Activated CD8-positive, alpha-beta memory T cell treated with anti-CD3 and anti-CD28 coated beads, Interleukin-2, amount 50 U/mL, for 4 hours (primary cell): ENCODE data around the gene PDXP.
"Not testable (repeated sequence)": the region's sequence is repeated elsewhere in the genome, so short reads cannot be mapped to it uniquely, and the experiment has no call there.

Experiments used
- DNase-seq: peaks from one replicate; pipeline ENCODE4 v3.0.0-alpha.2; 2020

Gene PDXP

DNA sequence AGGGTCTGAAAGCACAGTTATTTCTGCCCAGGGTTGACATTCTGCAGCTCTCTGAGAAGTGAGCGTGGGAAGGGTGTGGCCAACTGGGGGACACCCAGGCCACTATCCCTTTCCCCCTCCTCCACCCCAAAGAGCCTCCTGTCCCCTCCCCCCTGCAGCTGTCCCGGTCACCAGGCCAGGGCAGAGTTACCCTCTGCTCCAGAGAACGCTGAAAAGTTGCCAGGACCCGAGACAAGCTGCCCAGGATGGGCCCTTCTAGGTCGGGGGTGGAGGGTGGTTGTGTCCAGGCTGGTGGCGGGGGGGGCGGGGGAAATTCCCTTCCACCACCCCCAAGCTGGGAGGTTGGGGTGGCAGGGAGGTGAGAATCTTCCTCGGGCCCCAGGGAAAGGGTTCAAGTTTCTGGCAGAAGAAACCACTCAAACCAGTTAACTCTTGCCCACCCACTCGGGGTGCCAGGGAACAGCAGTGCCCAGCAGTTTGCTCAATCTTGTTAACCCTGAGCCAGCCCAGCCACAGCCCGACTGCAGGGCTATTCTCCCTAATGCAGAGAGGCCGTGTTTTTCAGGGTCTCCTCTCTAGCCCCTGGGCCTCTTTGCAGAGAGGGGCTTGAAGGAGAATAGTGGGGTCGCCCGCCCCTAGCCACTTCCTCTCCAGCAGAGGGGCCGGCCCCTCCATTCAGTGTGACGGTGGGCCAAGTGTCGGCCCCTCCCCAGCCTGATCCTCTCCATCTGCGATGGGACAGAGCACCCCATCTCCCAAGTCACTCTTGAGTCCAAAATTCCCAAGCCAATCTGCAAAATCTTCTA, 17.6 kb downstream of the PDXP start:
- no peak for DNase-seq

DNA sequence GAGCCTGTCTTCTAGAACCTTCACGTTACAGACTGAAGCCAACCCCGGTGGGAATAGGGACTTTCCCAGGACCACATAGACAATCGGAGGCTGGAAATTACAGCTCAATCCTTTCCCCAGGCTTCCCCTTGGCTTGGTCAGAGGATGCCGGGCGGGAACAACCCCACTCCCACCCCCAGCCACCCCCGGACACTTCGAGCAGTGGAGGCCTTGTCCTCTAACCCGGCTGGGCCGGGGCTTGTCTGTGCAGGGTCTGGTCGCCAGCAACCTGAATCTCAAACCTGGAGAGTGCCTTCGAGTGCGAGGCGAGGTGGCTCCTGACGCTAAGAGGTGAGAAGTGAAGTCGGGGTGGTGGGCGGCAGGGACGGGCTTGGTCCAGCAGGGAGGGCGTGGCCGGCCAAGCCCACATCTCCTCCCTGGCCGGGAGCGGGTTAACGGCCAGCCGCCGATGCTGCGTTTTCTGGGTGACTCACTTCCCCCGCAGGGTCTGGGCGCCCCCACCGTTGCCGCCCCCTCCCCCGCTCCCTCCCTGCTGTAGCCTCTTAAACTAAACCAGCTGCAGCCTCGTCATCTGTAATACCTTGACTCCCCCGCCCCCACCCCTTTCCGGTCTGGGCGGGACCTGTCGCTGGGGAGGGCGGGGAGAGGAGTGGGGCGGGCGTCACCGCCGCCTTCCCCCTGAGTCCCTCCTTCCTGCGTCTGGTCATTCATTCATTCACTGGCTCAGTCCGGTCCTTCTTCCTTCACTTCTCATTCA, 18.4 kb downstream of the PDXP start:
- DNase-seq = peak; percentile 94

DNA sequence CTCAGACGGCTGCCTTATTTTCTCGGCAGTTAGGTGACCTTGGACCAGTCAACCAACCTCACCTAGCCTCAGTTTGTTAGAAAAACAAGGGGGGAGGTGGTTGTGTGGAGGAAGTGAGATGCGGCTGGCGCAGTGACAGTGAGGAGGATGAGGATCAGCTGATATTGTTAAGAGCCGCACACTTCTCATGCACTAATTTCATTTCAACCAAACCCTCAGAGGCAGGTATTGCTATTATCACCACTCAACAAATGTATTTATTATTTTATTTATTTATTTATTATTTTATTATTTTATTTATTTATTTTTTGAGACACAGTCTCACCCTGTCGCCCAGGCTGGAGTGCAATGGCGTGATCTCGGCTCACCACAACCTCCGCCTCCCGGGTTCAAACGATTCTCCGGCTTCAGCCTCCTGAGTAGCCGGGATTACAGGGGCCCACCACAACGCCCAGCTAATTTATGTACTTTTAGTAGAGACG, 19.0 kb downstream of the PDXP start:
- DNase-seq = no peak

DNA sequence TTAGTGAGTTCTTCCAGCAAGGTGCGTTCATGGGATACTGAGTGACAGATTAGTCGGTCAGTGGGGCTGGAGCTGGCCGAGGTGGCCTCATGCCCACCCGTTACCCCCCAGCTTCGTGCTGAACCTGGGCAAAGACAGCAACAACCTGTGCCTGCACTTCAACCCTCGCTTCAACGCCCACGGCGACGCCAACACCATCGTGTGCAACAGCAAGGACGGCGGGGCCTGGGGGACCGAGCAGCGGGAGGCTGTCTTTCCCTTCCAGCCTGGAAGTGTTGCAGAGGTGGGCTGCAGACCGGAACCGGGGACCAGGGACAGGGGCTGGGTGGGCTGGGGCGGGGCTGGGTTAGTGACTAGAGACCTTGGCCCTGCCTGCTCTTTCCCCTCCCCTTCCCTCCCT, 19.8 kb downstream of the PDXP start:
- no peak for DNase-seq

DNA sequence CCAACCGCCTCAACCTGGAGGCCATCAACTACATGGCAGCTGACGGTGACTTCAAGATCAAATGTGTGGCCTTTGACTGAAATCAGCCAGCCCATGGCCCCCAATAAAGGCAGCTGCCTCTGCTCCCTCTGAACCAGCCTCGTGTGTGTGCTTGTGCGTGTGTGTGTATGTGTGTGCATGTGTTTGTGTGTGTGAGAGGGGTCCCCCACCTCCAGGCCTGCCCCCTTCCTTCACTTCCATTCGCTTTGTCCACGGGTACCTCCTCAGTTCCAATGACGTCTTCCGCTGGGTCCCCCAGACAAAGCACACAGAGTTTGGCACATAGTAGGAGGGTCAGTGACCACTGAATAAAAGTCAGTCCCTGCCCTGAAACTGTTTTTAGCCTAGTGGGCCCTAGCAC, 21.1 kb downstream of the PDXP start:
- no peak for DNase-seq

DNA sequence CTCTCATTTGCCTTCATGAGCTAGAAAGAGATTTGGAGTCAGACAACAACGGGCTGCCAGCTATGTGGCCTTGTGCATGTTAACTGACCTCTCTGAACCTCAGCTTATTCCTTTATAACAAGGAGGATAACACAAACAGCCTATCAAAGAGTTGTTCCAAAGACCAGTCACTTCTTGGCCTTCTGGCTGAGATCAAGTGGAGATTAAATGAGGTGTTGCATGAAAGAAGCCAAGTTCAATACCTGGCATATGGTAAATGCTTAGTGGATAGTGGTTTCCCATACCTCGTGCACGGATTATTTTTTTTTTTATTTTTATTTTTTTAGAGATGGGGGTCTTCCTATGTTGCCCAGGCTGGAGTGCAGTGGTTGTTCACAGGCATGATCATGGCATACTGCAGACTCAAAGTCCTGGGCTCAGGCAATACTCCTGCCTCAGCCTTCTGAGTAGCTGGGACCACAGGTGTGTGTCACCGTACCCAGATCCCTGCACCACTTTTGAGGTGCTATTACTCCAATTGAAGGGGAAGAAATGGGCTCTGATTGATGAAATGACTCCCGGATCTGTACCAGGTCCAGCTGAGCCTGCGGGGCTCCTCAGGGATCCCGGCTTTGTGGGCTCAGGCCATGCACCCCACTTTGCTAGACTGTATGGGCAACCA, 21.8 kb downstream of the PDXP start:
- DNase-seq = no peak

DNA sequence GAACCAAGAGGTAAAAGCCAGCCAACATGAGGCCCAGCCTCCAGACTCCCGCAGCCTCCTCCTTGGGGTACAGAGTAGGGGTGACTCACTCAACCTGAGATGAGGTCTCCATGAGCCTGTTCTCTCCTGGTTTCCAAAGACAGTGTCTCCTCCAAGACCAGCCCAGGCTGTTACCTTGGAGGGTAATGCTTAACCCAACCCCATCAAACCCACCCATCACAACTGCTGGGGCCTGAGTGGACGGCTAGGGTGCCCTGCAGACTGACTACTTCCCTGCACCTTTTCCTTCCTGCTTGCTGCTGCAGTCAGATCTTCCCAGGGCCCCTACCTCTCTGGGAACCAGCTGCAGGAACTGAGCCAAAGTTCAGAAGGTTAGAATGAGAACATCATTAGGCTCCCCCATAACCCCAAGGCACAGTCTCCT, 22.5 kb downstream of the PDXP start:
- no peak for DNase-seq

DNA sequence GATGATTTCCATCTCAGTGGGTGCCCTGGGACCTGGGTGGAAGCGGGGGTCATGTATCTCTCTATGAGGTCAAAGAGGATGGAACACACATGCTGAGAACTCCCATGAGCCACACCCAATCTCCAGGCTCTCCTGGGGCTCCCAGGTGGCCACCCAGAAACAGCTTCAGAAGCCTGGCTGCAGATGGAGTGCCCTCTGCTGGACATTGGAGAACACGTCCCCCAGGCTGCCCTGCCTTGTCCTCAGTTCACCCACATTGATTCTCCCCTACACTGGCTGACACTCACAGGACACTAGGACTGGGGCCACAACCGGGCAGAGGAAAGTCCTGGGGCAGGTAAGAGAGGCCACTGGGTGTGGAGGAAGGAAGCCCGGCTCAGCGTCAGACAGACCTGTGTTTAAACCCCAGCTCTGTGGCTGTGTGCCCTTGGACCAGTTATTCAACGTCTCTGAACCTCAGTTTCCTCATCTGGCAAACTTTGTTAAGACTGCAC, 23.1 kb downstream of the PDXP start:
- DNase-seq = peak; percentile 74

DNA sequence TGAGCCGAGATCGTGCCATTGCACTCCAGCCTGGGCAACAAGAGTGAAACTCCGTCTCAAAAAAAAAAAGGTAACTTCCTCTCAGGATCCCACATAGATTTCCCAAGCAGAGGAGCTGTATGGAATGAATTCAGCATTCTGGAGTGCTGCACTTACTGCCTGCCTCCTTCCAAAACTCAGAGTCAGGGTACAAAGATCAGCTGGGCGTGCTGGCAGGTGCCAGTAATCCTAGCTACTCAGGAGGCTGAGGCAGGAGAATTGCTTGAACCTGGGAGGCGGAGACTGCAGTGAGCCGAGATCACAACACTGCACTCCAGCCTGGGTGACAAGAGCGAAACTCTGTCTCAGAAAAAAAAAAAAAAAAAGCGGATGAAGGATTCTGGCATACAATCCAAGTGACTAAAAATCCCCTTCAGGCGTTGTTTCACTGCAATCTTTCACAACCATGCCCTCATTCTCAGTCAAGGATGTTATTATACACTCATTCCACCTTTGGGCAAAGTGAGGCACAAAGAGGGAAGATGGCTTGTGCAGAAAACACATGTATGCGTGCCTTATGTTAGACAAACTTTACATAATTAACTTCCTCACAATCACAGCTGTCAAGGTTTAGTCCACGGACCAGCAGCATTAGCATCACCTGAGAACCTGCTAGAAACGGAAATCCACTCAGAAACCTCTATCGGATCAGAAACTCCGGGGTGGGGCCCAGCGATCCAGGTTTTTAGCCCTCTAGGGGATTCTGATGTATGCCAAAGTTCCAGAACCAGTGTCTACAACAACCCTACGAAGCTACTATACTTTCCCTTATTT, 26.5 kb downstream of the PDXP start:
- DNase-seq = no peak

DNA sequence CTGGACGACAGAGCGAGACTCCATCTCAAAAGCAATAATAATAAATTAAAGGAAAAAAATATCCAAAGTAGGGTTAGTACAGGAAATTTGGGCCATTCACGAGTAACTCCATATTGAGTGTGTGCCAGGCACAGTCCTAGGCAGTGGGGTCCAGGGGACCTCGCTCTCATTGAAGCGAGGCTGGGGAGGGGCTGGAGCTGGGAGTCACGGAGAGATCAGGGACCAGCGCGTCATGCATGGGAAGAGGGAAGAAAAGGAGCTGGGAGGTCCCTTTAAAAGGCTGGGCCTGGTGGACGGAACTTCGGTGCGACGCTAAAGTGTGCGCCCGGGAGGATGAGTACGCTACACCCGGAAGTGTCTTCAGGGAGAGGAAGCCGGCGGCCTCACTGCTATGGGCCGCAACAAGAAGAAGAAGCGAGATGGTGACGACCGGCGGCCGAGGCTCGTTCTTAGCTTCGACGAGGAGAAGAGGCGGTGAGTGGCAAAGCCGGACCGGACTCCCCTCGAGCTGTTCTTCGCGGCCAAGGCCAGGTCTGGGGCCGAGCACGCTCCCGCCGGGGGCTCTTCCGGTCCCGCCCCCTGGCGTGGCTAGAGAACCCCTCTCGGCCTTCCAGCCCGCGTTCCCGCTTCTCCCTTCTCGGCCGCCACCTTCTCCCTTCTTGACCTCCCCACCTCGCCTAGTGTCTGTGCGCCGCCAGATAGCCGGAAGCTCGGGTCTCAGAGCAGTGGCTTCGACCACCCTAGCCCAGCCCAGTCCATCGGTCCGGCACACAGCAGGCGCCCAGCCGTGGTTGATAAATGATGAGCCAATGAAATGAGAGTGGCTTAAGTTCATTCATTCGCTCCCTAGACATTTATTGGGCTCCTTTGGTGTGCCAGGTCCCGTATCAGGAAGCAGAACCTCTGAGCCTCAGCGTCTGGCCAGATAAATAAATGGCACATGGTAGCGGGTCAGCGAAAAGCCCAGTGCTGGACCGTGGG, 27.8 kb downstream of the PDXP start, which contains the start of gene NOL12:
Gene NOL12 (plus strand): TSS at position 342 of the 981 bp plus-strand sequence. CDS start 50 bp downstream, at position 392.
- peak; percentile 73 for DNase-seq

DNA sequence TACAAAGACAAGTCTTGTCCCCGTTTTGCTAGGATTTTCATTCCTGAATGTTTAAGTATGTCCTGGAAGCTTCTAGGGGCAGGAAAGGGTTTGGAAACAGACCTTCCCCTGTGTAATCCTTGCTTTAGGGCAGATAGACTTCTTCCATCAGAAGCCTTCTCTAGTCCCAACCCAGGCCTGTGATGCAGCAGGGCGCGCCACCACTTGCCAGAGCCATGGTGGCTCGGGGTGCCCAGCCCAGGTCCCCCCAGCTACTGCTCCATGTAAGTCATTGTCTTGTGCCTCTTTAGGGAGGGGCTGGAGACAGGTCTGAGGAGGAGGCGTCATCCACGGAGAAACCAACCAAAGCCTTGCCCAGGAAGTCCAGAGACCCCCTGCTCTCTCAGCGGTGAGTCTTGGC, 31.9 kb downstream of the PDXP start:
- no peak for DNase-seq

DNA sequence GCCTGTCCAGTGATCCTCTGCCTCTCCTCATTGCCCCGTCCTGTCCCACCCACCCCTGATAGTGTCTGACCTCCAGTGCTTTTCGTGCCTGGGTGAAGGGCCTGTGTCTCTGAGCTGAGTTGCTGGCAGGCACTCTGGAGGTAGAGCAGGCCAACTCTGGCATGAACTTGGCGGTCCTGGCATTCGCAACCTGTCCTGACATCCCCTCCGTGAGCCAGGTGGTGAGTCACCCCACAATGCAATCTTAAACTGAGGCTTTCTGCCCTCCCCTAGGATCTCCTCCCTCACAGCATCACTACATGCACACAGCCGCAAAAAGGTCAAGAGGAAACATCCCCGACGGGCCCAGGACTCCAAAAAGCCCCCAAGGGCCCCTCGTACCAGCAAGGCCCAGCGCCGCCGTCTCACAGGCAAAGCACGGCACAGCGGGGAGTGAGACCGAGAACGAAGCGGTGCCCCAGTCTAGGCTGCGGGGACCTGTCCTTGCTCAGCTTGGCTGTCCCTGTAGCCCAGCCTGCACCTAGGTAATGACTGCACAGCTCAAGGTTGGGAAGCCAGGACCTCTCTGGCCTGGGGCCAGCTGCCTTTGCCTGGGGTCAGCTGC, 32.5 kb downstream of the PDXP start:
- no peak for DNase-seq

DNA sequence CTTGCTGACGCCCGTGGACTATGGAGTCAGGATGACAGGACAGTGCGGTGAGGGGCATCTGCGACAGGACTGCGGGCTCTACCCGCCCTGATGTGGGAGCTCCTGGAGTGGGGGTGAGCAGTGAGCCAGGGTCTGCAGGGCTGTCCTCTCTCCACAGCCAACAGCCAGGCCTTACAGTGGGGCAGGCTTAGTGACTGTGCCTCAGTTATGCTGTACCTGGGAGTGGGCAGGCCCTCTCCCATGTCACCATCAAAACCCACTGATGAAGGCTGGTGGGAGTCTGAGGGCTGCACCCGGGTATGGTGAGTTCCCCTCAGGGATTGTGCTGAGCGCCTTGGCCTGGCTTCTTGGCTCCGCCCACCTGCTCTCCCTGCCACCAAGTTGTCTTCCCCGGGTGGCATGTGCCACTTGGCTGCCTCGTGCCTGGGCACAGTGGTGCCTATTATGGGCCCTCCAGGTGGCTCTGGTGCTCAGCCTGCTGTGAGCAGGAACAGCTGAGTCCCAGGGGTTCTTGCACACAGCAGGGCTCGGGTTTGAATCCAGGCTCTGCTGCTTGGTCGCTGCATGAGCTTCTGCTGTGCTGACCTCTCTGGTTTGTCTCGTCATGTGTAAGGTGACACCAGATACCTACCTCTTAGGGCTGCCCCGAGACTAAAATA, 34.2 kb downstream of the PDXP start:
- no peak for DNase-seq

DNA sequence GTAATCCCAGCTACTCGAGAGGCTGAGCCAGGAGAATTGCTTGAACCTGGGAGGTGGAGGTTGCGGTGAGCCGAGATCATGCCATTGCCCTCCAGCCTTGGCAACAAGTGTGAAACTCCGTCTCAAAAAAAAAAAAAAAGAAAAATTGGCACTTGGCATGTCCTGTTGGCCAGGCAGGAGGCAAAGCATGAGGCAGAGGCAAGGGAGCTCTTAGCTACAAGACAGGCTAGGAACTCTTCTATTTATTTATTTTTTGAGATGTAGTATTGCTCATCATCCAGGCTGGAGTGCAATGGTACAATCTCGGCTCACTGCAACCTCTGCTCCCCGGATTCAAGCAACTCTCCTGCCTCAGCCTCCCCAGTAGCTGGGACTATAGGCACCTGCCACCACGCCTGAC, 35.6 kb downstream of the PDXP start:
- not testable (repeated sequence) for DNase-seq

DNA sequence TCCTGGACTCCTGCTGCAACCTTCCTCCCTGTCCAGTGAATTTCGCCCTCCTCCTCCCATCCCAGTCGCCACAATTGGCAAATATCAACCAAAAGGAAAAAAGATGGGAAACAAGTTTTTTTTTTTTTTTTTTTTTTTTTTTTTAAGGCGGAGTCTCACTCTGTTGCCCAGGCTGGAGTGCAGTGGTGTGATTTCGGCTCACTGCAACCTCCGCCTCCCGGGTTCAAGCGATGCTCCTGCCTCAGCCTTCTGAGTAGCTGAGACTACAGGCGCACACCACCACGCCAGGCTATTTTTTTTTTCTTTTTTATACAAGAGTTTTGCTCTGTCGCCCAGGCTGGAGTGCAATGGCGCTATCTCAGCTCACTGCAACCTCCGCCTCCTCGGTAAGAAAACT, 37.7 kb downstream of the PDXP start:
- DNase-seq = not testable (repeated sequence)

DNA sequence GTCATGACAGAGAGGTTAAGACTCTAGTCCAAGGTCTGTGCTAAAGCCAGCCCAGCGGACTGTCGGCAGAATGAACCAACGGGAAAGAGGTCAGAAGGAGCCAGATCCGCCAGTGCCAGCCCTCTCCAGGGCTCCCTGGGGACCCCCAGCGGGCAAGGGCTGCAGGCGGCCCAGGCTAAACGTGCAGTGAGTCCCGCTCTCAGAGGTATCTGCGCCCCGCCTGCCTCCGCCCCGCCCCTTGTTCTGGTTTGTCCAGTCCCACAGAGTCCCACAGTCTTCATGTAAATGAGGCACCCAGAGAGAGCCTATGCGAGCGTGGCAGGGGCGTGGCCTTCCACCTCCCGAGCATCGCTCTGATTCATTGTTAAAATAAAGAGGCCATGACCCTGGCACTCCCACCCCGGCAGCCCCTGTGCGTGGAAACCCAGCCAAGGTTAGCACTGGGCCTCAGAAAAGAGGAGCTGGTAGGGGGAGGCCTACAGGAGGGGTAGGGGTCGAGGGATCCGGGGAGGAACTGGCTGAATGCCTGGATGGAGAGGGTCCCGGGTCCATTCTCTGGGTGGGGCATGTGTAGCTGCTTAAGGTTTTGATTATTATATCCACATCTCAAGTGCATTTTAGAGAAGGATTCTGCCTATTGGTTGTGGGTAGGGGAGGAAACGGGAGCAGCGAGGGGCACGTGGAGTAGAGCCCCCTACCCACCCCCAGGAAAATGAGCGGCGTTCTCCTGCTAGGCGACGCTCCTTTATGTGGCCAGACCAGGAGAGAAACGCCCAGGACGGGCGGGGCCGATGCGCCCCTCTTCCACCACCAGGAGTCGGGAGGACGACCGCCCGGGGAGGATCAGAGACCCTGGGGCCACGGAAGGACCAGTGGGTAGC, 38.4 kb downstream of the PDXP start, which contains the start of gene TRIOBP:
Gene TRIOBP (plus strand): TSS at position 392 of the 881 bp plus-strand sequence. CDS start 4,318 bp downstream, outside the sequence.
- peak; percentile 86 for DNase-seq

DNA sequence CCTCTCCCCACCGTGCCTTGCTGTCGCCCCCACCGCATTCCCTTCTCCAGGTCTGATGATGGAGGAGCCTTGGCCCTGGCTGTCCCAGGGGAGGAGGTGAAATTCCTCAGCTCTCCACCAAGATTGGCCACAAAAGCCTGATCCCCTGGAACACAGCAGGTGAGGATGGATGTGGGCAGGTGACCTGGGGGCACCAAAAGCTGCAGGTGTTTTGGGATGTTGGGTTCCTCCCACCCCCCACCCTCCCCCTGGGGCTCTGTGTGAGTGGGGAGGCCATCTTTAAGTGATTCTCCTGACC, 39.0 kb downstream of the PDXP start:
- DNase-seq = no peak

DNA sequence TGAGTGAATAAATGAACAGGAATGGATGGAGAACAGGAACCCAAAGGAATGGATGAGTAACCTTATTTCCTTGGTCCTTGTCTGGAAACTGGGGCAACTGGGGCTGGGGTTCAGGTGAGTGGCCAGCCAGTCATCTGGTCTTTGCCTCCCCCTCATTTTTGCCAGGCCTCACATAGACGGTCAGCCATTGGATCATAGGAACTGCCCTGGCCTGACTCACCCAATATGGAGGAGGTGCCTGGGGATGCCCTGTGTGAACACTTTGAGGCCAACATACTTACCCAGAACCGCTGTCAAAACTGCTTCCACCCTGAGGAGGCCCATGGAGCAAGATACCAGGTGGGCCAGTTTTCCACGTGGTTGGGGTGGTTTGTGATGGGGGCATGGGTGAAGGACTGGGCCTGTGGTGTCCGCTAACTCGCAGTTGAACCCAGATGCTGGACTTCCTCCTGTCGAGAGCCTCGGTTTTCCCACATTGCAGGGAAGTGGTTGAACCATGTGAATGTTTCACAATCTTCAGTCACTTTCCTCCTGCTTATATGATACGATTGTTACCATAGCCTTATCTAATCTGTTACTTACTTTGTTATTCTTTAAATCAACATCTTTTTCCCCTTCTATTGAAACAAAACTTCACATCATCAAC, 42.7 kb downstream of the PDXP start:
- no peak for DNase-seq

DNA sequence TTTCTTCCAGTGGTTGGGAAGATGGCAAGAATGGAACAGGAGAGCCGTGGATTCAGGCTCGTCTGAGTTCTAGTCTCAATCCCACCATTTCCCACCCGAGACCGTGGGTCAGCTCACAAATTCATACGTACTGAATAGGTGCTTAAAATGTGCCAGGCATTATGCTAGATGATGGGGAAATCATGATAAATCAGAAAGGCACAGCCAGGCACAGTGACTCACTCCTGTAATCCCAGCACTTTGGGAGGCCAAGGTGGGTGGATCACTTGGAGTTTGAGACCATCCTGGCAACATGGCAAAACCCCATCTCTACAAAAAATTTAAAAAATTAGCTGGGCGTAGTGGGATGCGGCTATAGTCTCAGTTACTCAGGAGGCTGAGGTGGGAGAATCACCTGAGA, 45.4 kb downstream of the PDXP start:
- DNase-seq = no peak
